K562 (cell line): ENCODE measurements around the gene CCDC141. TPM values are rescaled to one million over a fixed set of nuclear protein-coding genes. Genes with fewer than 3 reads are reported as not detected.

Experiments
- ETS2 ChIP-seq: IDR thresholded peaks from 2 replicates; pipeline ENCODE4 v1.6.1; 2016; ENCODE audit warnings: borderline replicate concordance, missing genetic modification characterization, mild to moderate bottlenecking, moderate library complexity, missing compliant biosample characterization; ENCODE audit not compliant: poor library complexity, severe bottlenecking
- GTF2A2 ChIP-seq: IDR thresholded peaks from 2 replicates; pipeline ENCODE4 v1.6.1; 2016; ENCODE audit warnings: mild to moderate bottlenecking, missing genetic modification characterization, missing compliant biosample characterization
- SUPT5H ChIP-seq: fragments of 450-650 bp; IDR thresholded peaks from 2 replicates; pipeline ENCODE4 v1.6.1; 2016
- ZBED1 ChIP-seq: IDR thresholded peaks from 2 replicates; pipeline ENCODE4 v1.6.1; 2014
- ZNF217 ChIP-seq: sonication (generic); formaldehyde crosslinking; IDR thresholded peaks from 2 replicates; pipeline ENCODE4 v1.8.0; 2022; ENCODE audit warnings: mild to moderate bottlenecking, missing genetic modification reagents
- ZNF57 ChIP-seq: fragments of 450-650 bp; formaldehyde crosslinking; IDR thresholded peaks from 2 replicates; pipeline ENCODE4 v1.4.0; 2020; ENCODE audit warnings: mild to moderate bottlenecking, moderate library complexity
- polyA plus RNA-seq, 8 experiments: library from polyadenylated mRNA; depleted of rRNA in 4 of 8; stranded (reverse) in 5 of 8; unstranded in 3 of 8; fragments of >200 nt; fragmentation: Nextera tagmentation in 2 of 8; fragmentation: Illumina TruSeq in 1 of 8; extraction: Ambion mirVana in 2 of 8; extraction: Trizol in 1 of 8; gene quantifications; 2 replicates each; pipeline versions ENCODE4 v1.2.1 to v1.2.3, GENCODE V29; 2011 to 2014; ENCODE audit warnings: inconsistent platforms in 1 of 8, missing spikeins in 1 of 8
- total RNA-seq, 7 experiments: library from RNA; depleted of rRNA in 6 of 7; stranded (reverse); fragments of >200 nt in 6 of 7; fragmentation: Illumina TruSeq in 2 of 7; extraction: Trizol in 2 of 7; gene quantifications; 2 replicates each; pipeline versions ENCODE4 v1.2.1 to v1.2.3, GENCODE V29; 2011 to 2021; ENCODE audit warnings: low replicate concordance in 1 of 7
- TF ChIP-seq, protein P1 (sequence below): fragments of 450-650 bp; IDR thresholded peaks from 2 replicates; pipeline ENCODE4 v1.6.1; 2016; ENCODE audit warnings: mild to moderate bottlenecking, moderate library complexity

Gene CCDC141
- total and polyA plus RNA-seq, 9 of the 15 experiments (the other 6 are each of a cell fraction or from before 2014, with no cell fraction given): 0.09 TPM; not detected in 8

DNA sequence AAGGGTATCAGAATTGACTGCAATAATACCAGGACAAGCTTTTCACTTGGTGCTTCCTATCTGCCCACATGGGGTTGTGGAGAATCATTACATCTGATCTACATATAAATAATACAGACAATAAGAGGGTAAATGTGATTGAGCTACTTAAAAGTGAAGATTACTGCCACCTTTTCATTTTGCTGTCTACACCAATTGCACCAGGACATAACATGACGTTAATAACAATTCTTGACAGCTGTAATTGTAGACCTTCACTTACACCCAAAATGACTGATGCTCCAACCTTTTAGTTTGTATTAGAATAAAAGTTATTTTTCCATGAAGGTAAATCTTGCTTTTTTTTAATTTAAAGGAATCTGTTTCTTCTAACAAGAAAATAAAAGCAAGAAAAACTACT is 206.2 kb downstream of the CCDC141 start (continued):
- TF ChIP-seq, protein P1, sequence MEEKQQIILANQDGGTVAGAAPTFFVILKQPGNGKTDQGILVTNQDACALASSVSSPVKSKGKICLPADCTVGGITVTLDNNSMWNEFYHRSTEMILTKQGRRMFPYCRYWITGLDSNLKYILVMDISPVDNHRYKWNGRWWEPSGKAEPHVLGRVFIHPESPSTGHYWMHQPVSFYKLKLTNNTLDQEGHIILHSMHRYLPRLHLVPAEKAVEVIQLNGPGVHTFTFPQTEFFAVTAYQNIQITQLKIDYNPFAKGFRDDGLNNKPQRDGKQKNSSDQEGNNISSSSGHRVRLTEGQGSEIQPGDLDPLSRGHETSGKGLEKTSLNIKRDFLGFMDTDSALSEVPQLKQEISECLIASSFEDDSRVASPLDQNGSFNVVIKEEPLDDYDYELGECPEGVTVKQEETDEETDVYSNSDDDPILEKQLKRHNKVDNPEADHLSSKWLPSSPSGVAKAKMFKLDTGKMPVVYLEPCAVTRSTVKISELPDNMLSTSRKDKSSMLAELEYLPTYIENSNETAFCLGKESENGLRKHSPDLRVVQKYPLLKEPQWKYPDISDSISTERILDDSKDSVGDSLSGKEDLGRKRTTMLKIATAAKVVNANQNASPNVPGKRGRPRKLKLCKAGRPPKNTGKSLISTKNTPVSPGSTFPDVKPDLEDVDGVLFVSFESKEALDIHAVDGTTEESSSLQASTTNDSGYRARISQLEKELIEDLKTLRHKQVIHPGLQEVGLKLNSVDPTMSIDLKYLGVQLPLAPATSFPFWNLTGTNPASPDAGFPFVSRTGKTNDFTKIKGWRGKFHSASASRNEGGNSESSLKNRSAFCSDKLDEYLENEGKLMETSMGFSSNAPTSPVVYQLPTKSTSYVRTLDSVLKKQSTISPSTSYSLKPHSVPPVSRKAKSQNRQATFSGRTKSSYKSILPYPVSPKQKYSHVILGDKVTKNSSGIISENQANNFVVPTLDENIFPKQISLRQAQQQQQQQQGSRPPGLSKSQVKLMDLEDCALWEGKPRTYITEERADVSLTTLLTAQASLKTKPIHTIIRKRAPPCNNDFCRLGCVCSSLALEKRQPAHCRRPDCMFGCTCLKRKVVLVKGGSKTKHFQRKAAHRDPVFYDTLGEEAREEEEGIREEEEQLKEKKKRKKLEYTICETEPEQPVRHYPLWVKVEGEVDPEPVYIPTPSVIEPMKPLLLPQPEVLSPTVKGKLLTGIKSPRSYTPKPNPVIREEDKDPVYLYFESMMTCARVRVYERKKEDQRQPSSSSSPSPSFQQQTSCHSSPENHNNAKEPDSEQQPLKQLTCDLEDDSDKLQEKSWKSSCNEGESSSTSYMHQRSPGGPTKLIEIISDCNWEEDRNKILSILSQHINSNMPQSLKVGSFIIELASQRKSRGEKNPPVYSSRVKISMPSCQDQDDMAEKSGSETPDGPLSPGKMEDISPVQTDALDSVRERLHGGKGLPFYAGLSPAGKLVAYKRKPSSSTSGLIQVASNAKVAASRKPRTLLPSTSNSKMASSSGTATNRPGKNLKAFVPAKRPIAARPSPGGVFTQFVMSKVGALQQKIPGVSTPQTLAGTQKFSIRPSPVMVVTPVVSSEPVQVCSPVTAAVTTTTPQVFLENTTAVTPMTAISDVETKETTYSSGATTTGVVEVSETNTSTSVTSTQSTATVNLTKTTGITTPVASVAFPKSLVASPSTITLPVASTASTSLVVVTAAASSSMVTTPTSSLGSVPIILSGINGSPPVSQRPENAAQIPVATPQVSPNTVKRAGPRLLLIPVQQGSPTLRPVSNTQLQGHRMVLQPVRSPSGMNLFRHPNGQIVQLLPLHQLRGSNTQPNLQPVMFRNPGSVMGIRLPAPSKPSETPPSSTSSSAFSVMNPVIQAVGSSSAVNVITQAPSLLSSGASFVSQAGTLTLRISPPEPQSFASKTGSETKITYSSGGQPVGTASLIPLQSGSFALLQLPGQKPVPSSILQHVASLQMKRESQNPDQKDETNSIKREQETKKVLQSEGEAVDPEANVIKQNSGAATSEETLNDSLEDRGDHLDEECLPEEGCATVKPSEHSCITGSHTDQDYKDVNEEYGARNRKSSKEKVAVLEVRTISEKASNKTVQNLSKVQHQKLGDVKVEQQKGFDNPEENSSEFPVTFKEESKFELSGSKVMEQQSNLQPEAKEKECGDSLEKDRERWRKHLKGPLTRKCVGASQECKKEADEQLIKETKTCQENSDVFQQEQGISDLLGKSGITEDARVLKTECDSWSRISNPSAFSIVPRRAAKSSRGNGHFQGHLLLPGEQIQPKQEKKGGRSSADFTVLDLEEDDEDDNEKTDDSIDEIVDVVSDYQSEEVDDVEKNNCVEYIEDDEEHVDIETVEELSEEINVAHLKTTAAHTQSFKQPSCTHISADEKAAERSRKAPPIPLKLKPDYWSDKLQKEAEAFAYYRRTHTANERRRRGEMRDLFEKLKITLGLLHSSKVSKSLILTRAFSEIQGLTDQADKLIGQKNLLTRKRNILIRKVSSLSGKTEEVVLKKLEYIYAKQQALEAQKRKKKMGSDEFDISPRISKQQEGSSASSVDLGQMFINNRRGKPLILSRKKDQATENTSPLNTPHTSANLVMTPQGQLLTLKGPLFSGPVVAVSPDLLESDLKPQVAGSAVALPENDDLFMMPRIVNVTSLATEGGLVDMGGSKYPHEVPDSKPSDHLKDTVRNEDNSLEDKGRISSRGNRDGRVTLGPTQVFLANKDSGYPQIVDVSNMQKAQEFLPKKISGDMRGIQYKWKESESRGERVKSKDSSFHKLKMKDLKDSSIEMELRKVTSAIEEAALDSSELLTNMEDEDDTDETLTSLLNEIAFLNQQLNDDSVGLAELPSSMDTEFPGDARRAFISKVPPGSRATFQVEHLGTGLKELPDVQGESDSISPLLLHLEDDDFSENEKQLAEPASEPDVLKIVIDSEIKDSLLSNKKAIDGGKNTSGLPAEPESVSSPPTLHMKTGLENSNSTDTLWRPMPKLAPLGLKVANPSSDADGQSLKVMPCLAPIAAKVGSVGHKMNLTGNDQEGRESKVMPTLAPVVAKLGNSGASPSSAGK: no peak
- TF ChIP-seq ETS2 (tag) (no peak), ZNF57 (no peak), GTF2A2 (tag) (no peak), SUPT5H (no peak), ZNF217 (CRISPR knock-in tag) (no peak), ZBED1 (no peak)
